Mammary epithelial cell (primary cell): ENCODE measurements around the gene TLE5.

Experiments
- CTCF ChIP-seq, 2 donors: IDR thresholded peaks in 1 of 2; conservative IDR thresholded peaks in 1 of 2; 2 replicates each; pipeline ENCODE4 v1.5.1; 2011 to 2012; ENCODE audit warnings: inconsistent platforms in 2 of 2, low read length in 2 of 2, mild to moderate bottlenecking in 2 of 2, control low read depth in 1 of 2, low read depth in 1 of 2; ENCODE audit not compliant: insufficient read depth in 1 of 2; ENCODE audit errors: extremely low read depth in 1 of 2
- EZH2 ChIP-seq: IDR thresholded peaks from 2 replicates; pipeline ENCODE4 v1.6.1; 2012; ENCODE audit warnings: low read length, inconsistent platforms, borderline replicate concordance

GRCh38 chr19:3084943-3085342 is 22.6 kb upstream of the TLE5 start:
- TF ChIP-seq CTCF (conservative IDR thresholded peaks at IDR 0.05 in 1 of 2, IDR thresholded peaks at IDR 0.05 in 1 of 2; ENCODE audit: extremely low read depth in 1 of 2, insufficient read depth in 1 of 2, low read depth in 1 of 2, low read length in 2 of 2) = no peak
- no peak for TF ChIP-seq EZH2
